Activated CD8-positive, alpha-beta memory T cell treated with anti-CD3 and anti-CD28 coated beads for 1 hour (primary cell): Measurements from ENCODE around the gene NDC1.

ENCODE experiments used
- DNase-seq, 2 donors: peaks; one replicate each; pipeline ENCODE4 v3.0.0-alpha.2; 2020; ENCODE audit warnings: low read depth in 1 of 2; ENCODE audit errors: extremely low read depth in 1 of 2

Gene NDC1

DNA sequence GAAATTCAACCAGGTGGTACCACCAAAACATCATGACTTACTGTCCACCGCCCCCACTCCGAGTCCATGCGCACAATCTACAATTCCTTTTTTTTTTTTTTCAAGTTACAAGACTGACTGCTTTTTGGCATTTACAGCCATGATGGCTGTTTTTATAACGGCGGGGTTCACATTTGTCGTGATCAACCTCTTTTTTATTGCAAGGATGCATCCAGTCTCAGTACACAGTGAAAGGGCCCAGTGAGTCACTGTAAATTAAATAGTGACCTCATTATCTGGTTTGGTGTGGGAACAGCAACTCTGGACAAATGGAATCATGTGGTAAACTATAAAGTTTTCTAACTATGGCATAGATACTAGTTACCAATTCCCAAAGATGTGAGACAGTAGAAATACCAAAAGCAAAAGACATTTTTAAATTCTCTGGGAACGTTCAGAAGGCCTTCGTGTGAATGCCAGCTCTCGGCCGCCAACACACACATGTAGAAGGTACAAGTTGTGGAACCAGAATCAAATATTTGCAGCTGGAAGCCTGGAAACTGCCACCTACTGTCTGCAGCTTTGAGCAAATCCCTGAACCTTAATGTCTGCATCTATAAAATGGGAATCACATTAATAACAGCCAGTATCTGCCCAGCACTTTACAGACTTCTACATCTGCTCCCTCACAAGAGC, 104.0 kb downstream of the NDC1 start:
- DNase-seq: no peak

DNA sequence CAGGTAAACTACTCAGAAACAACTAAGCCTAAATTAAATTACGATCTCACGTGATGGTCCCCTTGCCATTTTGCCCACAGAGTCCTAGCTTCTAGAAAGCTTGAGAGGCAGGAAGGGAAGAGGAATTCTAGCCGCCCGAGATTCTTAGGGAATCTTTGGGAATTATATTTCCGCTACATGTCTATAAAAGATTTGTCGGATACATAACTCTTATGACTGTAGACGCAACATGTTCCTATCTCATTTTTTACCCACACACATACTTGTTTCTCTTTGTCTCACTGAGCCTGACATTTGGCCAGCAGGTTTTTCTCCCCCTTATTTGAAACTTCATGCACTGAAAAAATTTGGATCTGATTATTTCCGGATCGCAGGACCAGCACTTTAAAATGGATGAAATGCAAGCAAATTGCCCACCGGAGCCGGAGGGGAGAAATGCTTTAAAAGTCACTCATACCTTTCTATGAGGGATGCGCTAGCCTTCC, 104.6 kb downstream of the NDC1 start:
- DNase-seq: no peak

DNA sequence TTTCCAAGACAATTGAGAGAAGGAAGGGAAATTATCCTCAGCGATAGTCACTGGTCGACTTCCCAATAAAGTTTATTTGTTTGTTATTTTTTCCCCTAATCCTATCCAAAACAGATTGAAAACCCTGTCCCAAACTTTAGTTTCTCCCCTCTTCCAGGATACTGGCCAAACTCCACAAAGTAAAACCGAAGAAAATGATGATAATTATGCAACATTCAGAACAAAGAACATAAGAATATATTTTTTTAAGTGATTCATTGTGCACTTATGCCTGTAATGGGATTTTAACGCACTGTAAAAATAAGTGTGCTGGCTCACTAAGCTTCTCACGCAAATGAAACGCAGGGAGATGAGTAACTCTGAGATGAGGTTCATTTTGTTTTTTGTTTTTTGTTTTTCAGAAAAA, 105.2 kb downstream of the NDC1 start:
- no peak for DNase-seq

DNA sequence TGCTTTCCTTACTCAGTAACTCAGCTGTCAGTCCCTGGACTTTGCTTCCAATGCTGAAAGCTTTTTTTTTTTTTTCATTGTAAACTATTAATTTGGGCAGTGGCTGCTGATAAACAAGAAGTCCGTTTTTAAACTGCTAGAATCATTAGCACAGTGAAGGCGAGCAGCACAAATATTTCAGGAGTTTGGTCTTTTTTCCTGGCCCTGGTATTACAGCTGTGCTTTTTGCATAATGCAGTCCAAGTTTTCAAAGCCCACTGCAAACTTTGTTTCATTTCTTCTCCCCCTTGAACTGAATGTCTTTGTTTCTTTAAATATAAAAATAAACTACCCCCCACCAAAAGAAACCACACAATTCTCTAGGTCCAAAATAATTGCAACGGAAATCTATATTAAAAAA, 105.7 kb downstream of the NDC1 start:
- no peak for DNase-seq

DNA sequence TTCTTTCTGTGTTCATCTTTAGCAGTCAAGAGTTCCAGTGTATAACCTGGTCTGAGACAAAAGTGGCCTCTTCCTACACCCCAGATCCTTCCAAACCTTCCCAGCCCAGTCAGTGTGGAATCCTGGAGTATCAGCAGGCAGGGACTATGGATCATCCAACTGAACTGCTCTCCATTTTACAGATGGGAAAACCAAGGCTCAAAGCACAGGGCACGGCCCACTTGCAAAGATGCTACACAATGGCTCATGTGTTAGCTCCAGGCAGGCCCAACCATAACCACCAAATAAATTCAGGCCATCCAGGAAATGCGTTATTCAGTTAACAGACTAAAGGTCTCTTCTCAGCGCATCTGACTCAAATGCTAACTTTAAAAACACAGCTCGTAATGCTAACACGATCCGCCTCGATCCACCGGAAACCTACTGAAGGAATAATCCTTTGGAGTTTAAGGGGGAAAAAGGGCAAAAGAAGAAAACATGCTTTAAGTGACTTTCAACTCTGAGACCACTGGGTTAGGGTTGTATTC, 106.3 kb downstream of the NDC1 start:
- DNase-seq: no peak

DNA sequence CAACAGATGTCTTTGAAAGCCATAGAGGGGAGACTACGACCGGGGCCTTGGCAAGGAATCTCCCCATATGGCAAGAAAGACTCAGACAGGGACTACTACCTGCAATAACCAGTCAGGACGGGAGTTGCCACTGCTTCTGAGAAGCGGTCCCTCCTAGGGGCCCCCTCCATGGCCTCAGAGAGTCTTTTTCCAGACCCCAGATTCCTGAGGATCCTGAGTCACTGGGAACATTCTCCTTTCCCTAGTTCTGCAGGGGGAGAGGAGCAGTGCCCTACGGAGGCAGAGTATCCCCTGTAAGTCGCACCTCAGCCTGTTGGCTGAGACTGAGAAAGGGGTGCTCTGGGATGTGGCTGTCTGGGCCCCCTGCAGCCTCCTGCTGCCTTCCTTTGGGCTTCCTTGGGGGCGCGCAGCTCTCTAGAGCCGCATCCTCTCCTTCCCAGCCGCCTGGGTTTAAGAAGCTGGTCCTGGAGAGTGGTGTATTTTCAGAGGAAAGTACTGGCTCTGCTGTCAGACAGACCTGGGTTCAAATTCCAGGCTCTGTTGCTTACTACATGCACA, 107.0 kb downstream of the NDC1 start:
- DNase-seq: no peak

DNA sequence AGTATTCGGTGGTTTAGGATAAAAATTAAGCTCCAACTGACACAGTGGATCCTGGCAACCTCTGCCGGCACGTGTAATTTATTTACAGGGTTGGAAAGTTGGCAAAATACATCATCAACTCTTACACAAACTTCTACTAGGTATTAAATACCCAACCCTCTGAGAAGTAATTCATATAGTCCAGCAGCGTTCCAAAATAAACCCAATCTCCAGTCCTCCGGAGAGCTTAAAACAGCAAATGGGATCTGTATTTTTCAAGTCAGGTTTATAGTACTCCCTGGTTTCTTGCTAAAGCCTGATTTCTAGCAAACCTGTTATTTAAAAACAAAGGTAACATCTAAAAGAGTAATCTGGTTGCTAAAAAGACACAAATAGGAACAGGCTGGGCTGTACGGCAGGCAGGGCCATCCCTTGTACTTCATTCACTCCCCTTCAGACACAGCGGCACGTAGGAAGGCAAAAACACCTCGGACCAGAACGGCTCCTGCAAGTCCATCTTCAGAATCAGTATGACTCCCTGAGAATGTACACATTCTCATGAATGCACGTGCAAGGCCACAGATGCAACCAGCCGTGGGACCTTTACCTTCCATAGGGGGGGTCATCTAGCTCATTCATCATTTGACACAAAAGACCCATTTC, 107.8 kb downstream of the NDC1 start:
- DNase-seq: no peak

DNA sequence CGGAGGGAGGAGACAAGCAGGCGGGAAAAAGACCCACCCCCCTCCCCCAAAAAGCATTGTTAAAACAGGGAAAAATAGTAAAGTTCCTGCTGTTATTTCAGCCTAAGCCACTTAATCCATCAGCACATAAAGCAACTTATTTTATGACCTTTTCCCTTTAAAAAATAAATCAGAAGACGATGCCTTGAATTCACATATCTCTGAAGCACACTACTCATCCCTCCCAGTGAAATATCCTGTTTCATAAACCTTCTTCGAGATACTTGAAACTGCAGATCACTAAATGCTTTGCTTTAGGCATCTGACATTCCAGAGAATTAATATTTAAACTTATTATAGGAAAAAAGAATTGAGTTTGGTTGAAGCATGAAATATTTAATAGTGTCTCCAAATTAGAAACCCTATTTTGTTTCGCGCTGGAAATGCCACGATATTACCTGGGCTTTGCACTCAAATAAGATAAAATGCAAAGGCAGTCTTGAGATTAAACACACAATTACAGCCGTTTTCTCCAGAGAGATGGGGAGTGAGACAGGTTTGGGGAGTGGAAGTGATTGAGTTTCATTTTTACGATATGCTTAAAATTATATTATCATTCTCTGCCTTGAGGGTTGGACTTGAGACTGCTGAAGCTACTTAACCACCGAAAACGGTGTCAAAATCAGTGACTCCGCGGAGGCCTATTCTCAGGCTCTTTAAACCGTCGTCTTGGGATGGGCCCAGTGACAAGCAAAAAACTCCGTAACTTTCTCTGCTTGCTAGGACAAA, 108.5 kb downstream of the NDC1 start:
- no peak for DNase-seq

DNA sequence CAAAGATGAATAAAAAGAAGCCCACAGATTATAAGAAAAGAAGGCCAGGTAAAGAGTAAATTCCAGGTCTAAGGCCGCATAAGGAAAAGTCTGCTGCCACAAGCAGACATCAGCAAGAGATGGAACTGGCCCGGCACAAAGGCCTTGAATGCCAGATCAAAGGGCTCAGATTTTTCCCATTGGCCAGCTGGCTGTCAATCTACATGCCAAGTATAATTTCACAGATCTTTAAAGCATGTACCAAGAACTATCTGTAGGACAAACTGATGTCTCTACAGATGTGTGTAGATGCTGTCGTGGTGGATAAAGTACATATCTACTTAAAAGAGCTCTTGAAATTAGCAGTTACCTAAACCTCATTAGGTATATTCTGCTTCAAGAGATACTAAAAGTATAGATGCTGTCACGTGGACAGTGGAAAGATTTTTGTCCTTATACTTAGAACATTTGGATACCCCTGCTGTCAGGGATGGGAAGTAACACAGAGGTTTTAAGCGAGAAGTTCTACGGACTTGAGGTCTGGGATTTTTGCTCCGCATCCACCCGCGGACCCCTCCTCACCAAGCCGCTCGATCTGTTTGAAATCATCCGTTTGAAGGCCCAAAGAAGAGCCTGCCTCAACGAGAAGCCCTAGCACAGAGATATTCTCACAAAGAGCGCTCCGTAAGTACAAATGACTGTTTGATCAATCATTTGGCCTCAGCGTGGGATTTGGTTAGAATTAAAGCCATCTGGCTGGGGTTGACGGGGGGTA, 109.2 kb downstream of the NDC1 start:
- DNase-seq: no peak

DNA sequence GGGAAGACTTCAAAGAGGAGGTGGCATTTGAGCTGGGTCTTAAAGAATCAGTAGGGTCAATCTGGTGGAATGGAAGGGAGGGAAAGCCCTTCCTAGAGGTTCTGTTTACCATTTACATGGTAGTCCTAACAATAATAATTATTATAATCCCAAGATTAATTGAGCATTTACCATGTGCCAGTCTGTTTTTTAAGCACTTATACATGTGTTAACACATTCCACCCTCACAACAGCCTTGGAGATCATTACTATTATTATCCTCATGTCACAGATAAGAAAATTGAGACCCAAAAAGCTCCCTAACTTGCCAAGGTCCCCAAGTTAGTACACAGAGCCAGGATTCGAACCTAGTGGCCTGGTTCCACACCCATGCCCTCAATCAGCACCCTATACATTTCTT, 109.9 kb downstream of the NDC1 start:
- DNase-seq: no peak

DNA sequence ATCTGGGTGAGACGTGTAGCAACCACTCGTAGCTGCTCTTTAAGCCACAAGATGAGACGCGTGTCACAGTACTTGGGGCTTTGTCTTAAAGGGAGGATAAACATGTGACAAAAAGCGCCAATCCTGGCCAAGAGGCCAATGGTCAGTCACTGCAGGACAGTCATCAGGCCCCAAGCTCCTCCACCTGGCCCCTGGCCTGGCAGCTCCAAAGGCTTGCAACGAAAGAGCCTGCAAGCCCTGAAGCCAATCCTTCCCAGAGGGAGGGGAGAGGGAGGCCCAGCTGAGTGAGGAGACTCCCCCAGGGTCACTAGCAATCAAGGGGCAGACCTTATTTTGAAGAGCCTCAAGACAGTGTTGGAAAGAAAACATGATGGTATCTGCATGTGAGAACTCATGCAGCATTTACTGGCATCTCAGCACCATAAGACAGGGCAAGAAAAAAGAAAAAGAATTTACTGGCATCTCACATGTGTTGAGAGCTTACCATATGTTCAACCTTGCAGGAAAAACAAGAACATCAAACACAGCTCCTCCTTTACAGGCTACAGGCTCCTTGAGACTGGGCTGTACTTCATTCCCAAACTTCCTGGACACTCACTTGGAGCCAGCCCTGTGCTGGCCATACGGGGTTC, 110.5 kb downstream of the NDC1 start:
- DNase-seq: no peak

DNA sequence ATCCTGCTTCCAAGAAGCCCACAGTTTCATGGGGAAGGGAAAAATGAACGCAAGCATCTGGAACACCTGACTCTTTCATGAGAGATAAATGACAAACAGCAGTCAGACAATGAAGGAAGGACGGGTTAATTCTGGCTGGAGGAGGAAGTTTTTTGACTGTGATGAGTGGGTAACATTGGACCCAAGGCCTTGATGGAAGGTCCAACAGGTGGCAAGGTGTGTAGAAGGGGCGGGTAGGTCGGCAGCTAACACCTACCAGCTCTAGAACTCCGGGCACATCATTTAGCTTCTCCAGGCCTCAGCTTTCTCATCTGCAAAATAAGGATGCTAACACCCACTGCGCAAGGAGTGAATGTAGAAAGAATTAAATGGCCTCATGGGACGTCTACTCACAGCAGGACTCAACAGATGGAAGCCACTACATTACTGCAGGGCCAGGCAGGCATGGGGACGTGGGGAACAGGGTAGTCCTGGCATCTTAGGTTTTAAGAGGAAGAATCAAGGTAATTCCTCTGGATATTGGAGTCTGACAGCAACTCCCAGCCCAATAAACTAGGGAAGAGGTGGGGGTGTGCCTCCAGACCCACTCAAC, 112.0 kb downstream of the NDC1 start:
- no peak for DNase-seq

DNA sequence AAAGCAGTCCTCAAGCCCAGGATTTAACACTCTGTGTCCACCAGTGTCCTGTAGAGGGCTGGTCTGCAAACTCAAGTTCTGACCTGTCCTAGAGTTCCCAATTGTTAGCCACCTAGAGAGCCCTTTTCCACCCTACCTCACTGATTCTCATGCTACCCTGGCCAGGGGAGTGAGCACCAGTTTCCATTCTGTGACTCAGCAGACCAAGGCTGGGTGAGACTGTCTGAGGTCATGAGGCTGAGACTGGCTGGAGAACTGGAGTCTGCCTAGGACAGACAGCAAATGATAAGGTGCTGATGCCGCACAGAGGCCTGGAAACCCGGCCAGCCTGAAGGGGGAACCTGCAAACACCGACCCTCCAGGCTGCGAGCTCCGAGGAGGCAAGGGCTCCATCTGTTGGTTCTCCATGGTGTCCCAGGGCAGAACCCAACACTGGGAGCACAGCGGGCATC, 112.8 kb downstream of the NDC1 start:
- DNase-seq: no peak

DNA sequence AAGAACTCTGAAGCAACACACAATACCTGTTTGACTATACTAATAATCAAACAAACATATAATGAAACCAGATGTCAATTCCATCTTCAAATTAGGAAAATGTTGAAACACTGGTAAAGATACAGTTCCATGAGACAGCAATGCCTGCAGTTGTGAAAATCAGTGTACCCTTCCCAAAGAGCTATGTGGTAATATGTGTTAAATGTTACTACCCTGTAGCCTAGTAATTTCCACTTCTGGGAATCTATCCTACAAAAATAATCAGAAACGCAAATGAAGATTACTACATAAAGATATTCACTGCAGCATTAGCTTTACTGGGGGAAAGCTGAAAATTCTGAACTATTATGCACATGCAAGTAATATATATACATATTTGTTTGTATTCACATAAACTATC, 116.1 kb downstream of the NDC1 start:
- DNase-seq: no peak

DNA sequence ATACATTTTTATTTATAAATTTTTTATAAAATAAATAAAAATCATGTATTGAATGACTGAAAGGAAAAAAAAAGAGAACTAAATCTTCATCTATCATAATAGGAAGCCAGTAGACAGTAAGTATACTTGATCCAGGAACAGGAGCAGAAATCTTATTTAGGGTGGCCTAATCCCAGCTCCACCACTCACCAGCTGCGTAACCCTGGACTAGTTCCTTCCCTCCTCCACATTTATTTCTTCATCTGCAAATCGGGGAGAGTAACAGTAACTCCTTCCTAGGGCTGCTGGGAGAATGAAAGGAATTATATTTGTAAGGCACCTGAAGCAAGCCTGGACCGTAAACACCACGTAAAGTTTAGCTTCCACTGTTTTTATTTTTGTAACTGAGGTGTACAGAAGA, 117.0 kb downstream of the NDC1 start:
- no peak for DNase-seq

DNA sequence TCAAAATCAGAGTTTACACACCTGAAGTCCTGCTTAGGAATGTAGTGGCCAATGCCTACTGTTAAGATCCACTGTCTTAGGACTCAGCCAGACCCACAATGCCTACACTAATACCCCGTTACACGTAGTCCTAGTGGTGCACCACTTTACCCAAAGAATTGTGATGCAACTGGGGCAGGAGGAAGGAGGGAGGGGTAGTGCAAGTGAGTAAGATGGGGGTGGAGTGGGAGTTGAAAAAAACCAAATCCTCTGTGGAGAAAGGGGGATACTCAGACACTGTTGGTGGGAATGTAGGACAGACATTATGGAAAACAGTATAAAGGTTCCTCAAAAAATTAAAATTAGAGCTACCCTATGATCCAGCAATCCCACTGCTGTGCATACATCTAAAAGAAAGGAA, 118.6 kb downstream of the NDC1 start:
- no peak for DNase-seq

DNA sequence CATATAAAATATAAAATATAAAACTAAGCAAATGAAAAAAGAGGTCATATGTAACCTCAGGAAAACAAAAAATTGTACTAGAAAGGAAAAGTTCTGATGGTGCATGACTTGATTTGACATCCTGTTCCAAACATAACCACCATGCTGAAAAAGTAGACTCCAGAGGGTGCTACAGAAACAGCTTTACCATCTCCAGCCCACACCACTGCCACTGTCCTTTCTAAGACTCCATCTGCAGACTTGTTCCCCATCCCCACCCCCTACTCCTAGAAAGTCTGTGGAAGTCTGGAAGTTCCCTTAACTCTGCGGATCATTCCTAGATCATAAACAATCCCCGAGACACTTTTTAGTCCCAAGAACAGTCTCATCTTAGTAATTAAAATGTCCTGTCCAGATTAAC, 119.7 kb downstream of the NDC1 start:
- DNase-seq: no peak

DNA sequence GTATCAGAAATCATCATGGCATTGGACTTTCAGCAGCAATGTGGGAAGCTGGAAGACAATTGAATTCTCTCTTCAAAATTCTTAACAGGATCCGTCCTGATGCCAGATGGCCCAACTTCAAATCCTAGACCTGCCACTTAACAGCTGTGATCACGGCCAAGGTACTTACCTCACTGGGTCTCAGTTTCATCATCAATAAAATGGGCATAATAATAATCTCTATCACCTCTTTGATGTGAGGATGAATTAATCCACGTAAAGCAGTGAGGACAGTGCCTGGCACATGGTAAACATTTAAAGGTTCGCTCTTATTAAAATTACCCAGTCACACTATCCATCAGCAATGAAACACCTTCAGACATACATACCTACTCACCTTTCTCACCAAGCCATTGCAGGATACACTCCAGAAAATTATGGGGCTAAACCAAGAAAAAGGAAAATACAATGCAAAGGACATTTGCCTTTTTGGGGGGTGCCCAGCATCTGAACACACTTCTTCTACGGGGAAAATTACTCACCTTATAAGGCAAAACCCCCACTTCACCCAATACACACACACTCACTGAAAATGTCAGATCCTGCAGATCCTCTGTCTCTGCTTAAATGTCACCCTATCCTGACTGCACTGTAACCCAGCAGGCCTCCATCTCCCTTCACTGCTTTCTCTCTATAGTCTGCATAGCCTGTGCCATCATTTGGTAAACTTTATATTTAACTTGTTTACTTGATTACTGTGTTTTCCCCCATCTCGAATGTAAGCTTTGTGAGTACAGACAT, 120.9 kb downstream of the NDC1 start:
- no peak for DNase-seq

DNA sequence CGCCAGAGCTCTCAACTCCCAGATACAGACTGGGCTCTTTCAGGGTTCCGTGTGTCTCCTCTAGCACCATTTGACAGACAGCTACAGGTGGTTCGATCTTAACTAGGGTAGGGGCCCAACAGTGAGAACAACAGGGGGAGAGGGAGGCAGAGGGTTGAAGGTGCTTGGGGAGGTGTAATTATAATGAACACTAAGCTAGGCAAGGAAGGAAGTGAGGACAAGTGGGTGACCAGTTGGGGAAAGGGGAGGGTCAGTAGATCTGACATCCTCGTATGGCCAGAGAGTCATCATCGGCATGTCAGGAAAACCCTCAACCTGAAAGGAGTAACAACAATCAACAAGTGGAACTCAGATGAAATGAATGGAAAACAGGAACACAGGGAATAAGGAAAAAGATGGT, 121.9 kb downstream of the NDC1 start:
- no peak for DNase-seq
